Effector memory CD8-positive, alpha-beta T cell (primary cell): ENCODE data around the gene HMGA1.
A peak's percentile ranks its signal among the peaks of the same experiment; 100 is the strongest.

Experiments used
- ATAC-seq: fragments of 150-1000 bp; cut with Tn5 transposase; replicated peaks from 2 replicates; pipeline ENCODE4 v1.10.0; 2021; ENCODE audit warnings: mild to moderate bottlenecking, moderate library complexity
- DNase-seq, 3 experiments: peaks; one replicate each; pipeline ENCODE4 v3.0.0; 2021
- H3K27ac Mint-ChIP-seq, 2 donors: one replicate each; pipeline ENCODE4 v1.8.0; 2022; ENCODE audit warnings: mild to moderate bottlenecking in 2 of 2, mixed read lengths in 2 of 2, moderate library complexity in 2 of 2
- H3K27me3 Mint-ChIP-seq, 2 donors: one replicate each; pipeline ENCODE4 v1.8.0; 2022; ENCODE audit warnings: mixed read lengths in 2 of 2
- H3K36me3 Mint-ChIP-seq: one replicate; pipeline ENCODE4 v1.8.0; 2022; ENCODE audit warnings: mild to moderate bottlenecking, moderate library complexity, mixed read lengths; ENCODE audit not compliant: insufficient read depth
- H3K4me1 Mint-ChIP-seq, 2 donors: one replicate each; pipeline ENCODE4 v1.8.0; 2022; ENCODE audit warnings: low read depth in 2 of 2, mixed read lengths in 2 of 2
- H3K4me3 Mint-ChIP-seq, 2 donors: one replicate each; pipeline ENCODE4 v1.8.0; 2022; ENCODE audit warnings: mild to moderate bottlenecking in 2 of 2, mixed read lengths in 2 of 2, moderate library complexity in 2 of 2
- H3K9me3 Mint-ChIP-seq, 2 donors: one replicate each; pipeline ENCODE4 v1.8.0; 2022; ENCODE audit warnings: mixed read lengths in 2 of 2
- total RNA-seq, 9 experiments: gene quantifications; one replicate each; lab custom pipeline; 2026; lab: John Stamatoyannopoulos, UW

HMGA1 gene, protein sequence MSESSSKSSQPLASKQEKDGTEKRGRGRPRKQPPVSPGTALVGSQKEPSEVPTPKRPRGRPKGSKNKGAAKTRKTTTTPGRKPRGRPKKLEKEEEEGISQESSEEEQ
- total RNA-seq: 52.2 to 205 (median 79.0) reads per million in 9 experiments

DNA sequence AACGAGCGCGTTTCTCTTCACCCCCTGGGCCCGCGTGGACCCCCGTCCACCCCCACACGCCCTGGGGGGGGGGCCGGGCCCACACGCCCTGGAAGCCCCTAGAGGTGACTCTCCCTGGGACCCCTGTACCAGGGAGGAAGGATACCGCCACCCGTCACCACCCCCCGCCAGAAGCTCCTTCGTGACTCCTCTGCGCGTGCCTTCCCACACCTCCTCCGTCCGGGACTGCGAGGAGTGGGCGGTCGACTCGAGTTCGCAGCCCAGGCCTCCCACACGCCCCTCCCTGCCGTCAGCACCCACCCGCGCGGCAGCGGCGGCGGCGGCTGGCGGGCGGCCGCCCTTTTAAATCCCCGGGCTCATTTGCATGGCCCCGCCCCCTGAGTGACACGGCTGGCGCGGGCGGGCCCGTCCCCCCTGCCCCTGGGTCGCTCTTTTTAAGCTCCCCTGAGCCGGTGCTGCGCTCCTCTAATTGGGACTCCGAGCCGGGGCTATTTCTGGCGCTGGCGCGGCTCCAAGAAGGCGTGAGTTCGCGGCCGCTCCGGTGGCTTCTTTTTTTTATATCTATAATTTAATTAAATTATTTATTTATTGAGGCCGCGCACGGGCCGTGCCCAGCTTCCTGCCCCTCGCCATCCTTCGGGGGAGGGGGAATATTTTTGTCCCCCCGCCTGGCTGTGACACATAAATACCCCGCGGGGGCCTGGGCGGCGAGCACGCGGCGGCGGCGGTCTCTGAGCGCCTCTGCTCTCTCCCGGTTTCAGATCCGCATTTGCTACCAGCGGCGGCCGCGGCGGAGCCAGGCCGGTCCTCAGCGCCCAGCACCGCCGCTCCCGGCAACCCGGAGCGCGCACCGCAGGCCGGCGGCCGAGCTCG is at the start of gene HMGA1:
Gene HMGA1, plus strand, starts transcription at position 431 of the 873 bp plus-strand sequence. CDS start 3,908 bp downstream, outside the sequence.
- Mint-ChIP-seq H3K4me3 (peak within 1 kb of the TSS; percentile 91 to 96), H3K36me3 (peaks cover 31% of the 10 kb centered on the region), H3K4me1 (peaks cover 20 to 27% of the 10 kb centered on the region in 2 donors), H3K27ac (peak within 1 kb of the TSS; percentile 97 to 99), H3K9me3 (no peaks in the 10 kb centered on the region), H3K27me3 (no peaks in the 10 kb centered on the region)
- DNase-seq: peak; percentile 83 to 86 (median 86)
- ATAC-seq: peak; percentile 72

DNA sequence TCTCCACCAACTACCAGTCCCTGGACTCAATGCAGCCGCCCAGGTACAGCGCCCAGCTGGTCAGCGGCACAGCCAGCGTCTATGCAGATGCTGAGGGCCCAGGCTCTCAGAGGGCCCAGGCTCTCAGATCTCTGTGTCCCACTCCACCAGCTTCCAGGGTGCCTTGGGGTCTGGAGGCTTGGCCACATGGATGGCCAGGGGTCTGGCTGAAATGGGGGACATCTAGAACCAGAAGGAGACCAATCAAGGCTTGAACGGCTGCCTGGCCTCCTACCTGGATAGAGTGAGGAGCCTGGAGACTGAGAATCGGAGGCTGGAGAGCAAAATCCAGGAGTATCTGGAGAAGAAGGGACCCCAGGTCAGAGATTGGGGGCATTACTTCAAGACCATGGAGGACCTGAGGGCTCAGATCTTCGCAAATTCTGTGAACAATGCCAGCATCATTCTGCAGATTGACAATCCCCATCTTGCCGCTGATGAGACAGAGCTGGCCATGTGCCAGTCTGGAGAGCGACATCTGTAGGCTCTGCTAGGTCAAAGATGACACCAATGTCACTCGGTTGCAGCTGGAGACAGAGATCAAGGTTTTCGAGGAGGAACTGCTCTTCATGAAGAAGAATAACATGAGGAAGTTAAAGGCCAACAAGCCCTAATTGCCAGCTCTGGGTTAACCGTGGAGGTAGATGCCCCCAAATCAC is 46.7 kb upstream of the HMGA1 start:
- peaks cover 0 to 10% of the 10 kb centered on the region in 2 donors for H3K27me3 Mint-ChIP-seq
- ATAC-seq (peak; percentile 31), DNase-seq (no peak)
- H3K4me3 Mint-ChIP-seq: no peak overlapping the region
- H3K4me1 Mint-ChIP-seq: no peaks in the 10 kb centered on the region
- no peak overlapping the region for H3K27ac Mint-ChIP-seq
- H3K36me3 Mint-ChIP-seq: no peaks in the 10 kb centered on the region
- H3K9me3 Mint-ChIP-seq: no peaks in the 10 kb centered on the region

DNA sequence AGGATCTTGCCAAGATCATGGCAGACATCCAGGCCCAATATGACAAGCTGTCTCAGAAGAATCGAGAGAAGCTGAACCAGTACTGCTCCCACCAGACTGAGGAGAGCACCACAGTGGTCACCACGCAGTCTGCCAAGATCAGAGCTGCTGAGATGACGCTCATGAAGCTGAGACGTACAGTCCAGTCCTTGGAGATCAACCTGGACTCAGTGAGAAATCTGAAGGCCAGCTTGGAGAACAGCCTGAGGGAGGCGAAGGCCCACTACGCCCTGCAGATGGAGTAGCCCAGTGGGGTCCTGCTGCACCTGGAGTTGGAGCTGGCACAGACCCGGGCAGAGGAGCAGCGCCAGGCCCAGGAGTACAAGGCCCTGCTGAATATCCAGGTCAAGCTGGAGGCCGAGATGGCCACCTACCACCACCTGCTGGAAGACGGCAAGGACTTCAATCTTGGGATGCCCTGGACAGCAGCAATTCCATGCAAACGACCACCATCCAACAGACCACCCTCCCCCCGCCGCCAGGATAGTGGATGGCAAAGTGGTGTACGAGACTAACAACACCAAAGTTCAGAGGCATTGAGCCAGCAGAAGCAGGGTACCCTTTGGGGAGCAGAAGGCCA is 46.1 kb upstream of the HMGA1 start:
- Mint-ChIP-seq H3K27ac (no peak overlapping the region), H3K36me3 (no peaks in the 10 kb centered on the region), H3K9me3 (no peaks in the 10 kb centered on the region), H3K4me3 (no peak overlapping the region), H3K4me1 (no peaks in the 10 kb centered on the region), H3K27me3 (peaks cover 0 to 10% of the 10 kb centered on the region in 2 donors)
- ATAC-seq (no peak), DNase-seq (no peak)

DNA sequence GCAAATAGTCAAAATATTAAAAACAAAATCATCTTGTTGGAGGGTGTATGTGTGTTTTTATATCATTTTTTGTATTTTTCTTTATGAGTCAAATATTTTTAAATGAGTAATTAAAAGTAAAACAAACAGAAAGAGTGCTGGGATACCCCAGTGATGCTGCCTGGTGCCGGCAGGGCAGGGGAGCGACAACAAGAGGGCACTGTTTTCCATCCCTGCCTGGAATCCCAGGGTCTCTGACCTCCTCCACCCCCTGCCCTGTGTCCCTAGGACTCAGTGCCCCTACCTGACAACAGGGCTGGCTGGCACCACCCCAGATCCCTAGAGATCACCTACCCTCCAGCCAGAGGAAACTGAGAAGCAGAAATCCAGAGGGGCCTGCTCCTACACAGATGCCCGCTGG is 41.9 kb upstream of the HMGA1 start:
- Mint-ChIP-seq H3K27me3 (peaks cover 0 to 9% of the 10 kb centered on the region in 2 donors), H3K4me3 (no peak overlapping the region), H3K4me1 (peaks cover 6% of the 10 kb centered on the region in 2 donors), H3K36me3 (no peaks in the 10 kb centered on the region), H3K9me3 (no peaks in the 10 kb centered on the region), H3K27ac (no peak overlapping the region)
- DNase-seq (no peak), ATAC-seq (no peak)

DNA sequence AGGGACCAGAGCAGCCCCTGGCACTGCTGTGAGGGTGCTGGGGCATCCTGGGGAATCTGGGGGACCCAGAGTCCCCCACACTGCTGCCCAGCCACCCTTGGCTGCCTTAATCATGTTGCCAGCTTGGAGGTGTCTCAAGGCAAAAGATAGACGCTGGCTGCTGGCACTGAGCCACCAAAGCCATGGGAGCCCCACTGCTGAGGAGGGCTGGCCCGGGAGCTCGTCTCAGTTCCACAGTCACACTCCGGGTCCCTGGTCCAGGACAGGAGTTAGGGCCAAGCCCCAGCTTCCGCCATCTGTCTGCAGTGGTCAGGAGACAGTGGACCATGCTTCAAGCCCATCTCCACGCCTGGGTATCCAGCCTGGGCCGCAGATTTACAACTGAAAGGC is 41.0 kb upstream of the HMGA1 start:
- ATAC-seq: no peak
- Mint-ChIP-seq H3K27me3 (peaks cover 0 to 6% of the 10 kb centered on the region in 2 donors), H3K4me3 (no peak overlapping the region), H3K4me1 (peaks cover 6% of the 10 kb centered on the region in 2 donors), H3K27ac (peak overlapping the region in 1 of 2 donors; percentile 33), H3K9me3 (no peaks in the 10 kb centered on the region), H3K36me3 (no peaks in the 10 kb centered on the region)
- DNase-seq: no peak

DNA sequence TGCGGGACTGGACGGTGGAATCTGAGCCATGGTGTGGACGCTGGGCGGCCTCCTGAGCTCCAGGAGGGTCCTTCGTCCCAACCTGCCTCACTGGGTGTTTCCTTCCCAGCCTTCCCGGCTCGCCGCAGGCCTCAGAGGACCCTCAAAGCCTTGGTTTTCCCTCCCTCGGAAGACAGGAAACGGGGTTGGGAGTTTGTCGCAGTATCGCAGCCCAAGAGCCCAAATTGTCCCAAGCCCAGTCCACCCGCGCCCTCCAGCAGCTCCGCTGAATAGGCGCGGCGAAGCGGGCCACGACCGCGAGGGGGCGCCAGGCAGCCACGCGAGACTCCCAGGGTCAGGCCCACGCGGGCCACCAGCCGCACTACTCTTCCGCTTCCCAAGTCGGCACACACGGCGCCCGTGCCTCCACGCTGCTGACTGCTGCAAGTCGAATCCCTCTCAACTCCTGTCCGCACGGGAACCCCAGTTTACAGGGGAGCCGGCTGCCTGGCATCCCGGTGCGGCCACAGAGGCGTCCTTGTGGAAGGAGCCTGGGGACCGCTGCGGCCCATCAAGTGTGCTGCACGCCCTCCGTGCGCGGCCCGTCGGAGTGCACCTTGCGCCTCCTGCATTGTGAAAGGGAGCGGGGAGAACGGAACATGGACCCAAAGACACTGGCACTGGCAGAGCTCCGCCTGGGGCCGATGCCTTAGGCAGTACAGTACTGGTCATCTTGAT is 40.4 kb upstream of the HMGA1 start:
- ATAC-seq: peak; percentile 99
- Mint-ChIP-seq H3K4me1 (peaks cover 6% of the 10 kb centered on the region in 2 donors), H3K36me3 (no peaks in the 10 kb centered on the region), H3K9me3 (no peaks in the 10 kb centered on the region), H3K4me3 (peak overlapping the region; percentile 83 to 84), H3K27ac (peak overlapping the region in 1 of 2 donors; percentile 56), H3K27me3 (peaks cover 0 to 6% of the 10 kb centered on the region in 2 donors)
- DNase-seq: peak; percentile 89 to 92 (median 89)

DNA sequence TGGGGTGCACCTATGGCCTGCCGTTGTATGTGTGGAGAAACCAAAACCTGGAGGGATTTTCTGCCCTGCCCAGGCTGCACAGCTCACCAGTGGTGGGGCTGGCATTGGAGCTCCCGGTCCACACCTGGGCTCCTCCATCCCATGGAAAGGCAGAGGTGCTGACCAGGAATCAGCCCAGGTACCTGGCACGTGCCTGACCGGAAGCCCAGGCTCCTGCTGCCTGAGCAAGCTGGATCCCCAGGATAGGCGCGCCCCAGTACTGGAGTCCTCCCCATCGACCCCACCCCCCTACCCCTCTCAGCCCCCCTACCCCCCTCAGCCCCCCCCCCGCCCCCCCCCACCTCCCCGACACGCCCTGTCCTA is 39.9 kb upstream of the HMGA1 start:
- no peak overlapping the region for H3K27ac Mint-ChIP-seq

DNA sequence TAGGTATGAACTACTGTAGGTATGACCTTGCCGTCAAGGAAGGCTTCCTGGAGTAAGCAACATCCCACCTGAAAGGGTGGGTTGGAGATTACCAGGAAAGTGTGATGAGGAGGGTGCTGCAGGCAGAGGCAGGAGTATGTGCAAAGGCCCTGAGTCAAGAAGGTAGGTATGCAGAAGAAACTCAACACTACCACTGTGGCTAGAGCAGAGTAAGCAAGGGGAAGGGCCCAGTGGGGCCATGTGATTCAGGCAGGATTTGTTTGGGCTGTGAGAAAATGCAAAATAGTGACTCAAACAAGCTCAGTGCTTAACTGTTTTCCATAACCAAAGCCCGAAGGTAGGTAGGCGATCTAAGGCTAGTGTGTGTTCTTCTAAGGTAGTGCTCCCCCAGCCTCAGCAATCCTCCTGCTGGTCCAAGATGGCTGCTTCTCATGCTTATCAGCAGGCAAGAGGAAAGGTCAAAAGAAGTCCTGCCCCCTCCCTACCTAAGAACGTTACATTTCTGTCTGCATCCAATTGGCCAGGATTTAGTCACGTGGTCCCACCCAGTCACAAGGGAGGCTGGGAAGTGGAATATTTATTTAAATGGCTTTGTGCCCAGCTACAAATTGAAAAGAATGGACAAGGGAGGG is 36.2 kb upstream of the HMGA1 start:
- Mint-ChIP-seq H3K4me1 (peaks cover 6 to 9% of the 10 kb centered on the region in 2 donors), H3K9me3 (no peaks in the 10 kb centered on the region), H3K27ac (peak overlapping the region in 1 of 2 donors; percentile 17), H3K27me3 (peaks cover 0 to 6% of the 10 kb centered on the region in 2 donors), H3K36me3 (no peaks in the 10 kb centered on the region), H3K4me3 (no peak overlapping the region)
- DNase-seq (no peak), ATAC-seq (no peak)

More for the DNA sequence above, 39.9 kb upstream of the HMGA1 start:
- Mint-ChIP-seq H3K9me3 (no peaks in the 10 kb centered on the region), H3K4me3 (peak overlapping the region; percentile 83 to 84), H3K4me1 (peaks cover 6 to 7% of the 10 kb centered on the region in 2 donors), H3K36me3 (no peaks in the 10 kb centered on the region), H3K27me3 (peaks cover 0 to 6% of the 10 kb centered on the region in 2 donors)
- DNase-seq (no peak), ATAC-seq (no peak)

DNA sequence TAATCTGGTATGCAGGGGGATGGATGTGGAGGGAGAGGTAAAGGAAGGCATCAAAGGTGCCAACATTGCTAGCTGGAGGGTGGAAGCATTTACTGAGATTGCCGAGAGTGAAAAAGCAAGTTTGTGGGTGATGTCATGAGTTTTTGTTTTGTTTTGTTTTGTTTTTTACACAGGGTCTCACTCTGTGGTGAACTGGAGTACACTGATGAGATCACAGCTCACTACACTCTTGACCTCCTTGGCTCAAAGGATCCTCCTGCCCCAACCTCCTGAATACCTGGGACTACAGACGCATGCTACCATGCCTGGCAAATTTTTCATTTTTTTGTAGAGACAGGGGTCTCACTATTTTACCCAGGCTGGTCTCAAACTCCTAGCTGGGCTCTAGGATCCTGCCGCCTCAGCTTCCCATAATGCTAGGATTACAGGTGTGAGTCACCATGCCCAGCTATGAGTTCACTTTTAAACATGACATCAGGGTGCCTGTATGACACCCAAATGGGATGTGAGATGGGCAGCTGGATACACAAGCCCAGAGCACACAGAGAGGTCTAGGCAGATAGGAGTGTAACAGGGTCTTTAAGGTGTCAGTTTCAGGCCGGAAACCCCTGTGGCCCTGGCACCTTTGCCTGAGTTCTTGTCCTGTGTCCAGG is 35.1 kb upstream of the HMGA1 start:
- H3K27ac Mint-ChIP-seq: no peak overlapping the region
- H3K4me3 Mint-ChIP-seq: no peak overlapping the region
- H3K9me3 Mint-ChIP-seq: no peaks in the 10 kb centered on the region
- ATAC-seq: no peak
- H3K4me1 Mint-ChIP-seq: peaks cover 3% of the 10 kb centered on the region in 2 donors
- no peaks in the 10 kb centered on the region for H3K36me3 Mint-ChIP-seq
- DNase-seq: no peak
- peaks cover 0 to 6% of the 10 kb centered on the region in 2 donors for H3K27me3 Mint-ChIP-seq

DNA sequence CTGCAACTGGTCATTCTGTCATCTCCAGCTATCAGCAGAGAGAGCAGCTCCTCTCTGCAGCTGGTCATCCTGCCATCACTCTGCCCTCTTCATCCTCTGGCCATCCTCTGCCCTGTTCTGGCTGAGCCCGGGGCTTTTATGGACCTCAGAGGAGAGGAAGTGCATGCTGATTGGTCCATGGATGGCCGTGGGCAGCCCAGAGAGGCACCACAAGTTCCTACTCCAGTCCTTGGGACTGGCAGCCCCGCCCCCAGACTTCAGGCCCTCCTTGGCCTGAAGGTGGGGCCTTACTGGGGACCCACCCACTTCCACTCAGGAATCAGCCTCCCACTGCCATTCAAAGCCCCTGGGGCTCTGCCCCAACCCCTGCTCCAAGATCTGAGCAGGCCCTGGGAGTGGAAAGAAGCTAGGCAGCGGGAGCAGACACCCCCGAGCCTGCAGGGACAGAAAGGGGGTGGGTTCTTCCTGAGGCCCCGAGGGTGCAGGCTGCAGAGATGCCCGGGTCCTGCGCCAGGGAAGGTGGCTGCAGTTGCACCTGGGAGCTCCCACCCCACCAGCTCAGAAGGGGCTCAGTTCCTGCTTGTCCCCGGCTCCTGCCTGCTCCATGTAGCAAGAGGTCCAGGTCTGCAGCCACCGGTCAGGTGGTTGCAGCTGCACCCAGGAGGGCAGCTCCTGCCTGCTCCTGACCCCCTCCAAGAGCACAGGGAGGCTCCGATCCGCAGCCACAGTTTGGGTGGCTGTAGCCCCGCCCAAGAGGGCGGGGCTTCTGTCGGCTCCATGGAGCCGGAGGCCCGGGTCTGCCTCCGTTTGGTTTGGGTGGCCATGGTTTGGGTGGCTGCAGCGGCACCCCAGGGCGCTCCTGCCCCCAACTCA is 34.1 kb upstream of the HMGA1 start:
- H3K9me3 Mint-ChIP-seq: no peaks in the 10 kb centered on the region
- no peak for DNase-seq
- ATAC-seq: no peak
- H3K4me3 Mint-ChIP-seq: no peak overlapping the region
- H3K27ac Mint-ChIP-seq: no peak overlapping the region
- peaks cover 0 to 6% of the 10 kb centered on the region in 2 donors for H3K27me3 Mint-ChIP-seq
- H3K36me3 Mint-ChIP-seq: no peaks in the 10 kb centered on the region
- H3K4me1 Mint-ChIP-seq: peaks cover 2 to 3% of the 10 kb centered on the region in 2 donors

DNA sequence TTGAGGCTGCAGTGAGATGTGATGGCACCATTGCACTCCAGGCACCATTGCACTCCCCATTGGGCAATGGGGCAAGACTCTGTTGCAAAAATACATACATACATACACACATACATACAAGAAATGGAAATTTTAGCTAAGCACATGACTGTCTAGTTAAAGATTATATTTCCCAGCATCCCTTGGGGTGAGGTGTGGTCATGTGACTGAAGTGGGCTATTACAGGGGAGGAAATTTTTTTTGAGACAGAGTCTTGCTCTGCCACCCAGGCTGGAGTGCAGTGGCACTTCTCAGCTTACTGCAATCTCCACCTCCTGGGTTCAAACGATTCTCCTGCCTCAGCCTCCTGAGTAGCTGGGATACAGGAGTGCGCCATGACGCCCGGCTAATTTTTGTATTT is 32.0 kb upstream of the HMGA1 start:
- H3K4me1 Mint-ChIP-seq: peaks cover 3 to 6% of the 10 kb centered on the region in 2 donors
- no peak overlapping the region for H3K4me3 Mint-ChIP-seq
- ATAC-seq (no peak), DNase-seq (no peak)
- no peaks in the 10 kb centered on the region for H3K9me3 Mint-ChIP-seq
- H3K27me3 Mint-ChIP-seq: peaks cover 0 to 6% of the 10 kb centered on the region in 2 donors
- no peak overlapping the region for H3K27ac Mint-ChIP-seq
- no peaks in the 10 kb centered on the region for H3K36me3 Mint-ChIP-seq
